ENCODE measurements around the gene FCHO2.
"Not testable (repeated sequence)": the region's sequence is repeated elsewhere in the genome, so short reads cannot be mapped to it uniquely, and the experiment has no call there.

FCHO2 gene

GRCh38 chr5:73008831-73009230, 53.0 kb downstream of the FCHO2 start:
- TF ChIP-seq CTCF (IDR thresholded peaks at IDR 0.05; ENCODE audit: control insufficient read depth, insufficient read depth, low read depth, low read length, missing control alignments): no peak
- no peak overlapping the region for H3K4me3 ChIP-seq (ENCODE audit: control insufficient read depth, low read depth, low read length)
- DNase-seq (ENCODE audit: low read depth): no peak

- DNase-seq (ENCODE audit: low read depth); H3K4me3 ChIP-seq (ENCODE audit: control insufficient read depth, low read depth, low read length): not testable (repeated sequence)
Observed at GRCh38 chr5:73011612-73012011, 55.8 kb downstream of the FCHO2 start.

- no peak for TF ChIP-seq CTCF (IDR thresholded peaks at IDR 0.05; ENCODE audit: control insufficient read depth, insufficient read depth, low read depth, low read length, missing control alignments)
- H3K4me3 ChIP-seq (ENCODE audit: control insufficient read depth, low read depth, low read length): no peak overlapping the region
- DNase-seq (ENCODE audit: low read depth): no peak
Observed at GRCh38 chr5:73018892-73019291, 63.1 kb downstream of the FCHO2 start.

- no peak for DNase-seq (ENCODE audit: low read depth)
- H3K4me3 ChIP-seq (ENCODE audit: control insufficient read depth, low read depth, low read length): no peak overlapping the region
- no peak for TF ChIP-seq CTCF (IDR thresholded peaks at IDR 0.05; ENCODE audit: control insufficient read depth, insufficient read depth, low read depth, low read length, missing control alignments)
Observed at GRCh38 chr5:73019766-73020165, 63.9 kb downstream of the FCHO2 start.

GRCh38 chr5:73022471-73023169, 66.8 kb downstream of the FCHO2 start:
- TF ChIP-seq CTCF (IDR thresholded peaks at IDR 0.05; ENCODE audit: control insufficient read depth, insufficient read depth, low read depth, low read length, missing control alignments): no peak
- H3K4me3 ChIP-seq (ENCODE audit: control insufficient read depth, low read depth, low read length): no peak overlapping the region
- no peak for DNase-seq (ENCODE audit: low read depth)

GRCh38 chr5:73024946-73025544, 69.2 kb downstream of the FCHO2 start:
- not testable (repeated sequence) for DNase-seq (ENCODE audit: low read depth)

GRCh38 chr5:73027361-73027760, 71.5 kb downstream of the FCHO2 start:
- no peak overlapping the region for H3K4me3 ChIP-seq (ENCODE audit: control insufficient read depth, low read depth, low read length)
- TF ChIP-seq CTCF (IDR thresholded peaks at IDR 0.05; ENCODE audit: control insufficient read depth, insufficient read depth, low read depth, low read length, missing control alignments): no peak
- no peak for DNase-seq (ENCODE audit: low read depth)

More at GRCh38 chr5:73024946-73025544, 69.2 kb downstream of the FCHO2 start:
- not testable (repeated sequence) for H3K4me3 ChIP-seq (ENCODE audit: control insufficient read depth, low read depth, low read length)
